Left lung (tissue), 10 donors: ENCODE data around the gene INF2. TPM values are rescaled to one million over a fixed set of nuclear protein-coding genes. Genes with fewer than 3 reads are reported as not detected.

Experiments used
- ATAC-seq: fragments of 200-7000 bp; cut with Tn5 transposase; one replicate; pipeline ENCODE4 v1.9.1; 2020; ENCODE audit warnings: moderate library complexity
- DNase-seq, 4 donors: peaks; one replicate each; pipeline ENCODE4 v3.0.0-alpha.2; 2013 to 2020
- H3K27ac ChIP-seq, 2 donors: fragments of 200-600 bp; sonication (generic) in 1 of 2; one replicate each; pipeline versions ENCODE4 v1.5.0 to v1.8.0; 2020 to 2021
- H3K27me3 ChIP-seq, 2 donors: fragments of 200-600 bp; sonication (generic) in 1 of 2; one replicate each; pipeline versions ENCODE4 v1.5.0 to v1.8.0; 2020 to 2021
- H3K36me3 ChIP-seq, 2 donors: fragments of 200-600 bp; sonication (generic) in 1 of 2; one replicate each; pipeline versions ENCODE4 v1.5.0 to v1.8.0; 2020 to 2021
- H3K4me1 ChIP-seq, 2 donors: fragments of 200-600 bp; one replicate each; pipeline ENCODE4 v1.8.0; 2021
- H3K4me3 ChIP-seq, 2 donors: fragments of 200-600 bp; sonication (generic) in 1 of 2; one replicate each; pipeline versions ENCODE4 v1.5.0 to v1.8.0; 2020 to 2021; ENCODE audit warnings: mild to moderate bottlenecking in 1 of 2
- H3K9me3 ChIP-seq, 2 donors: fragments of 200-600 bp; sonication (generic) in 1 of 2; one replicate each; pipeline versions ENCODE4 v1.5.0 to v1.8.0; 2020 to 2021
- intact Hi-C, 2 donors: fragments of 100-400 bp; cut with DNase I; formaldehyde crosslinking; loops; one replicate each; pipeline versions ENCODE4 v1.11.2 to v1.14.2; 2022
- polyA plus RNA-seq, 6 donors: library from polyadenylated mRNA; unstranded; fragments of 120-200 nt; gene quantifications; one replicate each; pipeline ENCODE4 v1.2.1, GENCODE V29; 2013; ENCODE audit not compliant: insufficient read length in 6 of 6
- total RNA-seq, 2 donors: library from RNA; stranded (reverse); fragmentation: NEBNext Ultra II Directional; extraction: Animal tissue kit (Norgen Biotek cat#: 25700); gene quantifications; one replicate each; pipeline ENCODE4 v1.2.1, GENCODE V29; 2021
- TF ChIP-seq, protein P1 (sequence below), 2 donors: fragments of 200-600 bp; sonication (generic) in 1 of 2; IDR thresholded peaks; one replicate each; pipeline versions ENCODE4 v1.5.0 to v1.8.0; 2021; ENCODE audit warnings: antibody characterized with exemption in 2 of 2
- donor health status: DM: no; HTN: yes; CAD: no.
- donor health status: DM: no; HTN: no; CAD: no.

Gene INF2
- total and polyA plus RNA-seq, 8 donors, result 43.5 to 120 (median 57.0) TPM

DNA sequence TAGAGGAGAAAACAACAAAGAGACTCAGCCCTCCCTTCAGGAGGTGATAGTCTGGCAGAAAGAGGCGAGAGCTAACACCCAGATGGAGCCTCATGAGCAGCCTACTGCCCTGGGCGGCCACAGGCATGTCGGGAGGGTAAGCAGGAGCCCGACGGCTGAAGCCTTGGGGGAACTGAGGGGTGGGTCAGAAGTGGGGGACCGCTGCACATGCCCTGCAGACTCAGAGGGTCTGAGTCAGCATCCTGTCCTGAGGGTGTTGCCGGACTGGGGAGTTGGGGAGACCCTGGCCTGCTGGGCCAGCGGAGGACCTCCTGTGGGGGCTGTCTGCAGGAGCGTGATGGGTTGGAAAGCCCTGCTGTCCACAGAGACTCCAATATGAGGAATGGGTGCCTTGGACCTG, 15.9 kb upstream of the INF2 start:
- intact Hi-C loops, result no loop called here
- DNase-seq (peak in 1 of 4 donors; percentile 54), ATAC-seq (no peak)
- H3K4me1 ChIP-seq, result peaks cover 9 to 19% of the 10 kb centered on the region in 2 donors
- H3K9me3 ChIP-seq, result no peaks in the 10 kb centered on the region
- H3K27me3 ChIP-seq, result peaks cover 0 to 10% of the 10 kb centered on the region in 2 donors
- no peak overlapping the region for H3K4me3 ChIP-seq
- no peak overlapping the region for H3K27ac ChIP-seq
- TF ChIP-seq, protein P1, sequence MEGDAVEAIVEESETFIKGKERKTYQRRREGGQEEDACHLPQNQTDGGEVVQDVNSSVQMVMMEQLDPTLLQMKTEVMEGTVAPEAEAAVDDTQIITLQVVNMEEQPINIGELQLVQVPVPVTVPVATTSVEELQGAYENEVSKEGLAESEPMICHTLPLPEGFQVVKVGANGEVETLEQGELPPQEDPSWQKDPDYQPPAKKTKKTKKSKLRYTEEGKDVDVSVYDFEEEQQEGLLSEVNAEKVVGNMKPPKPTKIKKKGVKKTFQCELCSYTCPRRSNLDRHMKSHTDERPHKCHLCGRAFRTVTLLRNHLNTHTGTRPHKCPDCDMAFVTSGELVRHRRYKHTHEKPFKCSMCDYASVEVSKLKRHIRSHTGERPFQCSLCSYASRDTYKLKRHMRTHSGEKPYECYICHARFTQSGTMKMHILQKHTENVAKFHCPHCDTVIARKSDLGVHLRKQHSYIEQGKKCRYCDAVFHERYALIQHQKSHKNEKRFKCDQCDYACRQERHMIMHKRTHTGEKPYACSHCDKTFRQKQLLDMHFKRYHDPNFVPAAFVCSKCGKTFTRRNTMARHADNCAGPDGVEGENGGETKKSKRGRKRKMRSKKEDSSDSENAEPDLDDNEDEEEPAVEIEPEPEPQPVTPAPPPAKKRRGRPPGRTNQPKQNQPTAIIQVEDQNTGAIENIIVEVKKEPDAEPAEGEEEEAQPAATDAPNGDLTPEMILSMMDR (IDR thresholded peaks at IDR 0.05), result no peak
- no peaks in the 10 kb centered on the region for H3K36me3 ChIP-seq

DNA sequence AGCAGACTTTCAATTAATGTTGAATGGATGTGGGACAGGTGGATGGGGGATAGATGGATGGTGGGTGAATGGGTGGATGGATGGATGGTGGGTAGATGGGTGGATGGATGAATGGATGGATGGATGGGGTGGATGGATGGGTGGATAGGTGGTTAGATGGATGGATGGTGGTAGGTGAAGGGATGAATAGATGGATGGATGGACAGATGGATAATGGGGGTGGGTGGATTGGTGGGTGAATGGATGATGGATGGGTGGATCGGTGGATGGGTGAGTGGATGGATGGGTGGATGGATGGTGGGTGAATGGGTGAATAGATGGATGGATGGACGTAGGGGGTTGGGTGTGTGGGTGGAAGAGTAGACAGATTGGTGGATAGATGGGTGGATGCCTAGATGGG, 14.0 kb upstream of the INF2 start:
- ATAC-seq (no peak), DNase-seq (no peak)
- no peaks in the 10 kb centered on the region for H3K36me3 ChIP-seq
- no peaks in the 10 kb centered on the region for H3K9me3 ChIP-seq
- peaks cover 18 to 39% of the 10 kb centered on the region in 2 donors for H3K4me1 ChIP-seq
- peaks cover 0 to 10% of the 10 kb centered on the region in 2 donors for H3K27me3 ChIP-seq
- TF ChIP-seq, protein P1 (IDR thresholded peaks at IDR 0.05), result no peak
- no peak overlapping the region for H3K27ac ChIP-seq
- intact Hi-C loops, result no loop called here
- H3K4me3 ChIP-seq, result no peak overlapping the region

DNA sequence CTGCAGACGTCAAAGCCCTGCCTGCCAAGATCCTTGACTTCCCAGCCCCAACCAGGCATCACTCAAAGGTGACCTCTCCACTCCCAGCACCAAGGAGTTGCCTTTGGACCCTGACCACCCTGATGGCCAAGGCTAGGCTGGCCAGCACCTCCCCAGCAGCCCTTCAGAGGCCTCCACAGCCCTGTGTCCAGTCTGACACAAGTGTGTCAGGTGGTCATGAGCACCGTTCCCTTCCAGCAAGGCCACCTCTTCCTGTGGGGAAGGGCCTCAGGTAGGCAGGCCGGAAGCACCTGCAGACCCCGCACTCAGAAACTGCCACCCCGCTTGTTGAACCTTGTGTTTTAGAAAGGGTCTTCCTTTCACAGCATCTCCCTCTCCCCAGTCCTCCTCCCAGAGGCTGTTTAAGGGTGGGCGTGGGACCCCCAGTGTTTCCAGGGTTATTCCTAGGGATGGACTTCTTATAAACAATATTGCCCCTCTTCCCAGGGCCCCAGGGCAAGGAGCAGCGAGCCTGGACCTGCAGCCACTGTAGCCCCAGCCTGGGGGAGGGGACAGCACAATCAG, 13.2 kb upstream of the INF2 start:
- H3K9me3 ChIP-seq, result no peaks in the 10 kb centered on the region
- peaks cover 0 to 10% of the 10 kb centered on the region in 2 donors for H3K27me3 ChIP-seq
- intact Hi-C loops, result no loop called here
- TF ChIP-seq, protein P1 (IDR thresholded peaks at IDR 0.05), result no peak
- no peaks in the 10 kb centered on the region for H3K36me3 ChIP-seq
- peaks cover 25 to 46% of the 10 kb centered on the region in 2 donors for H3K4me1 ChIP-seq
- H3K27ac ChIP-seq, result no peak overlapping the region
- DNase-seq (peak in 1 of 4 donors; percentile 63), ATAC-seq (no peak)
- no peak overlapping the region for H3K4me3 ChIP-seq

DNA sequence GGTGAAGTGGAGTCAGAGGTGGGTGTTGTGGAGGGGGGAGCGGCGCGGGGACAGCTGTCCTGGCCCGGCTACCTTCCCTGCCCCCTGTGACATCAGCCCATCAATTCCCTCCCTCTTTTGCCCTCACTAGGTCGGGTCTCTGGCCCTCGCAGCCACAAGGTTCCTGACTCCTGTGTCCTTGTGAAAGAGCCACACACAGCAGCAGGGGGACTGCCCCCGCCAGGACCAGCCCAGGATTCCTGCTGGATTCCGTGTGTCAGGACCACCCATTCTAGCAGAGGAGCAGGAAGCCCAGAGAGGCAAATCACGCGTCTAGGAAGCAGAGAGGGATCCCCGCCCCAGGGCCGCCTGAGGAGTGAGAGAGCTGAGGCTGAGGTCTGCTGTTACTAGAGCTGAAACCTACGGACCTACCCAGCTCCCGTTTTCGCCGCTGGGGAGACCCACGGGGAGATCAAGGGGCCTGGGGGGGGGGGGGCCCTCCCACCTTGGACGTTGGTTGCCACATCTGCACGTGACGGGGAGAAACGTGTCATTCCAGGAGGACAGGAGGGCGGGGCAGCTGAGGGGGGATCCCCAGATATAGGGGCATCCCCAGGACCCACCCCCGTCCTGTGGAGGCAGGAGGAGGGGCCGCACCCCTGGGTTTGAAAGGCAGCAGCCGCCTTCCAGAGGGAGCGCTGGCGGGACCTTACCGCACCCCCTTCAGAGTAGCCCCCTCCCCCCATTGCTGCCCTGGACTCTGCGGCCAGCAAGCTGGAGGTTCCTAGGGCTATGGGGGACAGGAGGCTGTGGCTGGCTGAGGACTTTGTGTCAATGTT, 12.5 kb upstream of the INF2 start:
- Histone ChIP-seq H3K4me1 (peaks cover 32 to 53% of the 10 kb centered on the region in 2 donors), H3K4me3 (peak overlapping the region; percentile 42 to 54), H3K27ac (peak overlapping the region; percentile 85 to 90), H3K27me3 (peaks cover 0 to 10% of the 10 kb centered on the region in 2 donors), H3K9me3 (no peaks in the 10 kb centered on the region), H3K36me3 (no peaks in the 10 kb centered on the region)
- peak in 3 of 4 donors; percentile 48 to 78 (median 66) for DNase-seq
- peak; percentile 1 for ATAC-seq
- intact Hi-C loops, result no loop called here
- TF ChIP-seq, protein P1 (IDR thresholded peaks at IDR 0.05), result no peak
